ENCODE data around the gene APOO.

DNA sequence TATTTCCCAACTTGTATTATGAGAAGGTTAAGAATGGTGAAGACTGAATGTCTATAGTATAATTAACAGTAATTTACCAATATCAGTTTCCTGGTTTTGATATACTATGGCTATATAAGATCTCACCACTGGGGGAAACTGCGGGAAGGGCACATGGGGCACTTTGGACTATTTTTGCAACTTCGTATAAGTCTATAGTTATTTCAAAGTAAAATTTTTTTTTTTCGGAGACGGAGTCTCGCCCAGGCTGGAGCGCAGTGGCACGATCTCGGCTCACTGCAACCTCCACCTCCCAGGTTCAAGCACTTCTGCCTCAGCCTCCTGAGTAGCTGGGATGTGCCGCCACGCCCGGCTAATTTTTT is 46.2 kb upstream of the APOO start:
- TF ChIP-seq EZH2 (IDR thresholded peaks at IDR 0.05; ENCODE audit: insufficient read depth, low read length) = no peak
- TF ChIP-seq, protein P1, sequence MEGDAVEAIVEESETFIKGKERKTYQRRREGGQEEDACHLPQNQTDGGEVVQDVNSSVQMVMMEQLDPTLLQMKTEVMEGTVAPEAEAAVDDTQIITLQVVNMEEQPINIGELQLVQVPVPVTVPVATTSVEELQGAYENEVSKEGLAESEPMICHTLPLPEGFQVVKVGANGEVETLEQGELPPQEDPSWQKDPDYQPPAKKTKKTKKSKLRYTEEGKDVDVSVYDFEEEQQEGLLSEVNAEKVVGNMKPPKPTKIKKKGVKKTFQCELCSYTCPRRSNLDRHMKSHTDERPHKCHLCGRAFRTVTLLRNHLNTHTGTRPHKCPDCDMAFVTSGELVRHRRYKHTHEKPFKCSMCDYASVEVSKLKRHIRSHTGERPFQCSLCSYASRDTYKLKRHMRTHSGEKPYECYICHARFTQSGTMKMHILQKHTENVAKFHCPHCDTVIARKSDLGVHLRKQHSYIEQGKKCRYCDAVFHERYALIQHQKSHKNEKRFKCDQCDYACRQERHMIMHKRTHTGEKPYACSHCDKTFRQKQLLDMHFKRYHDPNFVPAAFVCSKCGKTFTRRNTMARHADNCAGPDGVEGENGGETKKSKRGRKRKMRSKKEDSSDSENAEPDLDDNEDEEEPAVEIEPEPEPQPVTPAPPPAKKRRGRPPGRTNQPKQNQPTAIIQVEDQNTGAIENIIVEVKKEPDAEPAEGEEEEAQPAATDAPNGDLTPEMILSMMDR (IDR thresholded peaks at IDR 0.05; ENCODE audit: insufficient read depth, low read depth, low read length) = no peak
